DND-41 (cell line): Measurements from ENCODE around the gene INSC.

Source experiments
- CTCF ChIP-seq: IDR thresholded peaks from 2 replicates; pipeline ENCODE4 v1.5.1; 2012; ENCODE audit warnings: borderline replicate concordance, low read length, moderate library complexity, mild to moderate bottlenecking; ENCODE audit not compliant: poor library complexity, severe bottlenecking; ENCODE audit errors: extremely low read depth
- EZH2 ChIP-seq: IDR thresholded peaks from 3 replicates; pipeline ENCODE4 v1.6.1; 2012; ENCODE audit warnings: borderline replicate concordance, low read depth, mild to moderate bottlenecking, moderate library complexity, low read length, inconsistent platforms; ENCODE audit not compliant: severe bottlenecking

DNA sequence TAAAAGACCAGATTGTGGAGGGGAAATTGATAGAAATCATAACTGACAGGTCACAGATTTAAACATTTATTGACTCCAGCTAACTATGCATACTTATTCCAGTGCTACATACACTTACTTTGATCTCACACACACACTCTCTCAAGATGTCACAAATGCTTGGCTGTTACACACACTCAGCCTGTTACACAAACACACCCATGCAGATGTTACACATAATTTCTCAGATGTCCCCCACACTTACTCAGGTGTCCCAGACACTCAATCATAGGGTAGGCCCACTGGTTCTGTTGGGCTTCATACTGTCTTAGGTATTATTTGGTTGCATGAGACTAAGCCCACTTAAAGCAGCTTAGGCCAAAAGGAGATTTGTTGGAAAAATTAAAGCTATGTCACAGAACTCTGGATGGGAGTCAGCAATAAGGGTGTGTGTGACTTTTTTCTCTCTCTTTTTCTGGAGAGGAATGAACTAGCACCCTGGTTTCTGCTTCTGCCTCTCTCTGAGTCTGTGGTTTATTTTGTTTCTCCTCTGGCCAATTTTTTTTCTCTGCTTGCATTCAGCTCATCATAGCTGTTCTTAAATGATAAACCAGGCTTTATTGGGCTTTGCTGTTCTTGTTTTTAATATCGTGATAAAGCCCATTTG is 179.4 kb downstream of the INSC start:
- TF ChIP-seq CTCF: no peak
- TF ChIP-seq EZH2: no peak
